ENCODE results near the gene TRABD2B. TPM values are rescaled to one million over a fixed set of nuclear protein-coding genes. Genes with fewer than 3 reads are reported as not detected.
A peak's percentile ranks its signal among the peaks of the same experiment; 100 is the strongest.

The TRABD2B gene
- total and polyA plus RNA-seq, 2 donors from 2014 or later, result 19.8 to 62.0 TPM

DNA sequence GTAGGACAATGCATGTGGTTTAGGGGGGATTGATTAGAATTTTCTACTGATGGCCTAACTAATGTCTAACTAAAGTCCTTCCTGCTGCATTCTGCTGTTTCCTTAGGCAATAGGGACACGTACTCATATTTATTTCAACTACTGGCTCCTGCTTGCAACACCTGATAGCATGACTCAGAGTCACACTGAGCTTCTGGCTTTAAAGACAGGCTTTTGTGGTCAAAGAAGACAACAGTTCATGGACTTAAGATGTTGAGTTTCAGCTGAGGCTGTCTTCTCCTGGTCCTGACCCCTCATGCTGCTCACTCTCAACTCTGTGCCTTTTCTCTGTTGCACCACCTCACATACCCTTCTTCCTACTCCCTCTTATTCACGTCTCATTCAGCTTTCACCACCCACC lies 29.1 kb upstream of the TRABD2B start:
- no peak overlapping the region for H3K4me3 ChIP-seq (ENCODE audit: low read length in 3 of 3)
- H3K4me1 ChIP-seq (ENCODE audit: control insufficient read depth in 2 of 3, insufficient read depth in 2 of 3, low read depth in 1 of 3, low read length in 3 of 3), result no peaks in the 10 kb centered on the region
- no peak overlapping the region for H3K9ac ChIP-seq (ENCODE audit: low read length in 3 of 3)
- no peaks in the 10 kb centered on the region for H3K9me3 ChIP-seq (ENCODE audit: control insufficient read depth in 2 of 3, insufficient read depth in 1 of 3, low read length in 3 of 3)
- FAIRE-seq (no peak), DNase-seq (no peak)
- intact Hi-C loops (cut with DNase I), result no loop called here
- no peaks in the 10 kb centered on the region for H3K27me3 ChIP-seq (ENCODE audit: control insufficient read depth, insufficient read depth, low read length)
- no peaks in the 10 kb centered on the region for H3K36me3 ChIP-seq (ENCODE audit: control insufficient read depth in 2 of 3, insufficient read depth in 3 of 3, low read length in 3 of 3)
- H3K27ac ChIP-seq (ENCODE audit: low read depth in 2 of 2, low read length in 2 of 2), result no peak overlapping the region
- TF ChIP-seq, protein P1, sequence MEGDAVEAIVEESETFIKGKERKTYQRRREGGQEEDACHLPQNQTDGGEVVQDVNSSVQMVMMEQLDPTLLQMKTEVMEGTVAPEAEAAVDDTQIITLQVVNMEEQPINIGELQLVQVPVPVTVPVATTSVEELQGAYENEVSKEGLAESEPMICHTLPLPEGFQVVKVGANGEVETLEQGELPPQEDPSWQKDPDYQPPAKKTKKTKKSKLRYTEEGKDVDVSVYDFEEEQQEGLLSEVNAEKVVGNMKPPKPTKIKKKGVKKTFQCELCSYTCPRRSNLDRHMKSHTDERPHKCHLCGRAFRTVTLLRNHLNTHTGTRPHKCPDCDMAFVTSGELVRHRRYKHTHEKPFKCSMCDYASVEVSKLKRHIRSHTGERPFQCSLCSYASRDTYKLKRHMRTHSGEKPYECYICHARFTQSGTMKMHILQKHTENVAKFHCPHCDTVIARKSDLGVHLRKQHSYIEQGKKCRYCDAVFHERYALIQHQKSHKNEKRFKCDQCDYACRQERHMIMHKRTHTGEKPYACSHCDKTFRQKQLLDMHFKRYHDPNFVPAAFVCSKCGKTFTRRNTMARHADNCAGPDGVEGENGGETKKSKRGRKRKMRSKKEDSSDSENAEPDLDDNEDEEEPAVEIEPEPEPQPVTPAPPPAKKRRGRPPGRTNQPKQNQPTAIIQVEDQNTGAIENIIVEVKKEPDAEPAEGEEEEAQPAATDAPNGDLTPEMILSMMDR (IDR thresholded peaks at IDR 0.05; ENCODE audit: borderline replicate concordance, extremely low read depth, insufficient read depth), result no peak

DNA sequence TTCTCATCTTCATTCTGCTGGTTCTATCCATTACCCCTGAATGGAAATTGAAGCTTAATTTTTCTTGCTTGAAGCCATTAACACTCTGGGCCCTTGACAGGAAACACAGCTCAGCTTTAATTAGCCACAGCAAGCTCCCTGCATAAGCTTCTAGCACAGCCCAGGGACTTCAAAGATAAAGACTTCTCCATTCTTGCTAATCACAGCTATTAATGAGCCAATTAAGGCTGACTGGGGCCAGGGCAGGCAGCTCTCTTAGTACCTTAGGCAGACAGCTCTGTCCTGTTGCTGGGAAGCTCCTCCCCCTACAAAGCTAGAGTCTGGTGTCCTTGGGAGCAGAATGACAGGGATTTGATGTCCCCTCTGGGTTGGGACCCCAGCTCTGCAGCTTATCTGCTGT lies 27.9 kb upstream of the TRABD2B start:
- Histone ChIP-seq H3K36me3 (ENCODE audit: control insufficient read depth in 2 of 3, insufficient read depth in 3 of 3, low read length in 3 of 3) (no peaks in the 10 kb centered on the region), H3K4me3 (ENCODE audit: low read length in 3 of 3) (no peak overlapping the region), H3K4me1 (ENCODE audit: control insufficient read depth in 2 of 3, insufficient read depth in 2 of 3, low read depth in 1 of 3, low read length in 3 of 3) (no peaks in the 10 kb centered on the region), H3K9ac (ENCODE audit: low read length in 3 of 3) (no peak overlapping the region), H3K27ac (ENCODE audit: low read depth in 2 of 2, low read length in 2 of 2) (no peak overlapping the region), H3K9me3 (ENCODE audit: control insufficient read depth in 2 of 3, insufficient read depth in 1 of 3, low read length in 3 of 3) (no peaks in the 10 kb centered on the region), H3K27me3 (ENCODE audit: control insufficient read depth, insufficient read depth, low read length) (no peaks in the 10 kb centered on the region)
- FAIRE-seq (no peak), DNase-seq (peak in 1 of 5 donors; percentile 23)
- TF ChIP-seq, protein P1 (IDR thresholded peaks at IDR 0.05; ENCODE audit: borderline replicate concordance, extremely low read depth, insufficient read depth), result no peak
- intact Hi-C loops (cut with DNase I), result no loop called here

DNA sequence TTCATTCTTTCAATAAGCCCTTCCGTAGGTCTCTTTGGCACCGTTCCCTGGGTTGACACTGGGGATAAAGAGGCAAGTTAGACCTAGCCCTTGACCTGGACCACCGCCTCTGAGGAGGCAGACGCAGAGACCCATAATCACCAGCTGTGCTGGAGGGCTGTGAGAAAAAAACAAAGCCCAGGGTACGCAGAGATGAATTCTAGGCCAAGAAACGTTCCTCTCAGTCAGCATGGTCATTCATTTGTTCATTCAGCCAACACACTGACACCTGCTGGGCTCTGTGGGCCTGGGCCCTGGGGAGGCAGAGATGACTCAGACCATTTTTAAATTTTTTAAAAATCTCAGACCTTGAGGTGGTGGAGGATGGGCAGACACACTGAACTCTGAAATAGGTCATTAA lies 26.3 kb upstream of the TRABD2B start:
- TF ChIP-seq, protein P1 (IDR thresholded peaks at IDR 0.05; ENCODE audit: borderline replicate concordance, extremely low read depth, insufficient read depth), result no peak
- no peak overlapping the region for H3K27ac ChIP-seq (ENCODE audit: low read depth in 2 of 2, low read length in 2 of 2)
- DNase-seq, result peak in 1 of 5 donors; percentile 24
- H3K9me3 ChIP-seq (ENCODE audit: control insufficient read depth in 2 of 3, insufficient read depth in 1 of 3, low read length in 3 of 3), result no peaks in the 10 kb centered on the region
- intact Hi-C loops (cut with DNase I), result no loop called here
- no peaks in the 10 kb centered on the region for H3K36me3 ChIP-seq (ENCODE audit: control insufficient read depth in 2 of 3, insufficient read depth in 3 of 3, low read length in 3 of 3)
- no peak for FAIRE-seq
- no peaks in the 10 kb centered on the region for H3K27me3 ChIP-seq (ENCODE audit: control insufficient read depth, insufficient read depth, low read length)
- peaks cover 0 to 2% (median 0%) of the 10 kb centered on the region in 3 donors for H3K4me1 ChIP-seq (ENCODE audit: control insufficient read depth in 2 of 3, insufficient read depth in 2 of 3, low read depth in 1 of 3, low read length in 3 of 3)
- no peak overlapping the region for H3K4me3 ChIP-seq (ENCODE audit: low read length in 3 of 3)
- H3K9ac ChIP-seq (ENCODE audit: low read length in 3 of 3), result no peak overlapping the region

DNA sequence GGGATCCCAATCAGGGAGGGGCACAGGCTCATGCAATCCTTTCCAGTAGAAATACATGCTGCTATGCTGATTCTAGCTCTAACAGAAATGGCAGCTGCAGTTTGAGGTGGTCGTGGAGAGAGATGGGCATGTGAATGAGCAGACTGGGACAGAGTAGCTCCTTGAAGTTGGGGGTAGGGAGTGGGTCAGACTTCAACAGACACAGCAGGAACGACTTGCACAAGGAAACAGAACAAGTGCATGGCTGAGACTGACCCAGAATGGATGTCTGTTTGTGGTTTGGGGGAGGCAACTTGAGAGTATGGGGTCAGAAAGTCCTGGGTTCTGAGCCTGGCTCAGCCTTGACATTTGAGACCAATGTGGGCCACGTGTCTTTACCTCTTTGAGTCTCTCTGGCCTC lies 25.1 kb upstream of the TRABD2B start:
- FAIRE-seq (no peak), DNase-seq (peak in 1 of 5 donors; percentile 11)
- no peak overlapping the region for H3K27ac ChIP-seq (ENCODE audit: low read depth in 2 of 2, low read length in 2 of 2)
- no peaks in the 10 kb centered on the region for H3K9me3 ChIP-seq (ENCODE audit: control insufficient read depth in 2 of 3, insufficient read depth in 1 of 3, low read length in 3 of 3)
- TF ChIP-seq, protein P1 (IDR thresholded peaks at IDR 0.05; ENCODE audit: borderline replicate concordance, extremely low read depth, insufficient read depth), result no peak
- H3K9ac ChIP-seq (ENCODE audit: low read length in 3 of 3), result no peak overlapping the region
- H3K4me3 ChIP-seq (ENCODE audit: low read length in 3 of 3), result no peak overlapping the region
- H3K4me1 ChIP-seq (ENCODE audit: control insufficient read depth in 2 of 3, insufficient read depth in 2 of 3, low read depth in 1 of 3, low read length in 3 of 3), result peaks cover 0 to 2% (median 0%) of the 10 kb centered on the region in 3 donors
- intact Hi-C loops (cut with DNase I), result no loop called here
- H3K36me3 ChIP-seq (ENCODE audit: control insufficient read depth in 2 of 3, insufficient read depth in 3 of 3, low read length in 3 of 3), result no peaks in the 10 kb centered on the region
- no peaks in the 10 kb centered on the region for H3K27me3 ChIP-seq (ENCODE audit: control insufficient read depth, insufficient read depth, low read length)

All from kidney (tissue), 14 donors.